K562 (cell line): ENCODE results near the gene FGF22. TPM values are rescaled to one million over a fixed set of nuclear protein-coding genes. Genes with fewer than 3 reads are reported as not detected.

Experiments used
- ATF6 ChIP-seq: sonication (generic); formaldehyde crosslinking; IDR thresholded peaks from 2 replicates; pipeline ENCODE4 v1.4.0; 2020; ENCODE audit warnings: mild to moderate bottlenecking, missing genetic modification reagents
- BMI1 ChIP-seq: fragments of 150-350 bp; IDR thresholded peaks from 2 replicates; pipeline ENCODE4 v1.6.1; 2014; ENCODE audit warnings: low read length
- CHD4 ChIP-seq: fragments of 200-600 bp; sonication (generic); IDR thresholded peaks from 3 replicates; pipeline ENCODE4 v1.6.1; 2012; ENCODE audit warnings: low read depth, mild to moderate bottlenecking, mixed read lengths, low read length, inconsistent platforms; ENCODE audit not compliant: insufficient read depth, insufficient replicate concordance, poor library complexity, severe bottlenecking
- CREB1 ChIP-seq, 2 experiments: sonication (generic) in 1 of 2; formaldehyde crosslinking in 1 of 2; IDR thresholded peaks; 2 replicates each; pipeline versions ENCODE4 v1.6.1 to v1.8.0; 2012 to 2022; ENCODE audit warnings: inconsistent platforms in 1 of 2, mild to moderate bottlenecking in 1 of 2, missing genetic modification reagents in 1 of 2, moderate library complexity in 1 of 2
- EP300 ChIP-seq: IDR thresholded peaks from 2 replicates; pipeline ENCODE4 v1.6.1; 2012; ENCODE audit warnings: low read length, improper control_type of control experiment
- ERF ChIP-seq: fragments of 450-650 bp; formaldehyde crosslinking; IDR thresholded peaks from 2 replicates; pipeline ENCODE4 v1.4.0; 2020; ENCODE audit warnings: mild to moderate bottlenecking, mixed read lengths
- FOXK1 ChIP-seq: sonication (generic); formaldehyde crosslinking; IDR thresholded peaks from 2 replicates; pipeline ENCODE4 v1.8.0; 2022; ENCODE audit warnings: missing genetic modification reagents, mild to moderate bottlenecking, borderline replicate concordance
- MCM2 ChIP-seq: fragments of 450-650 bp; IDR thresholded peaks from 2 replicates; pipeline ENCODE4 v1.6.1; 2017; ENCODE audit warnings: low read depth, mild to moderate bottlenecking
- NR3C1 ChIP-seq: sonication (generic); formaldehyde crosslinking; IDR thresholded peaks from 2 replicates; pipeline ENCODE4 v1.8.1; 2022; ENCODE audit warnings: missing genetic modification reagents
- SAP30 ChIP-seq: fragments of 200-600 bp; sonication (generic); IDR thresholded peaks from 2 replicates; pipeline ENCODE4 v1.6.1; 2012; ENCODE audit warnings: borderline replicate concordance, low read depth, mild to moderate bottlenecking, moderate library complexity, low read length, control low read depth, inconsistent platforms; ENCODE audit not compliant: insufficient read depth, poor library complexity, severe bottlenecking
- TCF15 ChIP-seq: fragments of 250-450 bp; sonication (Bioruptor Pico); IDR thresholded peaks from 2 replicates; pipeline ENCODE4 v1.8.0; 2022; ENCODE audit warnings: moderate library complexity, mild to moderate bottlenecking, inconsistent platforms
- TEAD1 ChIP-seq, 2 experiments: fragments of 450-650 bp in 1 of 2; sonication (generic) in 1 of 2; formaldehyde crosslinking; IDR thresholded peaks; 2 replicates each; pipeline versions ENCODE4 v1.4.0 to v1.8.0; 2020 to 2022; ENCODE audit warnings: mild to moderate bottlenecking in 2 of 2, missing genetic modification reagents in 1 of 2
- ZBTB9 ChIP-seq: fragments of 450-650 bp; formaldehyde crosslinking; IDR thresholded peaks from 2 replicates; pipeline ENCODE4 v1.4.0; 2020; ENCODE audit warnings: mild to moderate bottlenecking, moderate library complexity
- ZNF668 ChIP-seq: fragments of 250-450 bp; sonication (Bioruptor Pico); IDR thresholded peaks from 2 replicates; pipeline ENCODE4 v1.8.0; 2022; ENCODE audit warnings: mild to moderate bottlenecking, inconsistent platforms
- polyA plus RNA-seq, 8 experiments: library from polyadenylated mRNA; depleted of rRNA in 4 of 8; stranded (reverse) in 5 of 8; unstranded in 3 of 8; fragments of >200 nt; fragmentation: Nextera tagmentation in 2 of 8; fragmentation: Illumina TruSeq in 1 of 8; extraction: Ambion mirVana in 2 of 8; extraction: Trizol in 1 of 8; gene quantifications; 2 replicates each; pipeline versions ENCODE4 v1.2.1 to v1.2.3, GENCODE V29; 2011 to 2014; ENCODE audit warnings: inconsistent platforms in 1 of 8, missing spikeins in 1 of 8
- total RNA-seq, 7 experiments: library from RNA; depleted of rRNA in 6 of 7; stranded (reverse); fragments of >200 nt in 6 of 7; fragmentation: Illumina TruSeq in 2 of 7; extraction: Trizol in 2 of 7; gene quantifications; 2 replicates each; pipeline versions ENCODE4 v1.2.1 to v1.2.3, GENCODE V29; 2011 to 2021; ENCODE audit warnings: low replicate concordance in 1 of 7

FGF22 gene
- total and polyA plus RNA-seq, 9 of the 15 experiments (the other 6 are each of a cell fraction or from before 2014, with no cell fraction given), result 0.14 to 2.2 (median 0.86) TPM; not detected in 4

- TF ChIP-seq CHD4, result peak; percentile 33
- TF ChIP-seq FOXK1 (CRISPR knock-in tag), result 0 out of 2 replicates have a peak, but pooled peaks have one; percentile 49
- peak; percentile 83 for TF ChIP-seq EP300
- 0 out of 2 replicates have a peak, but pooled peaks have one; percentile 15 for TF ChIP-seq BMI1
- no peak for TF ChIP-seq MCM2
- TF ChIP-seq CREB1 (IDR thresholded peaks at IDR 0.05), result no peak
- TF ChIP-seq CREB1 (CRISPR knock-in tag; IDR thresholded peaks at IDR 0.05), result peak; percentile 51; the same call in 1 of the 2 replicates
- TF ChIP-seq TCF15 (CRISPR knock-in tag), result 0 out of 2 replicates have a peak, but pooled peaks have one; percentile 12
- no peak for TF ChIP-seq NR3C1 (CRISPR knock-in tag)
- no peak for TF ChIP-seq TEAD1 (CRISPR knock-in tag; IDR thresholded peaks at IDR 0.05)
- TF ChIP-seq SAP30, result no peak
- 0 out of 2 replicates have a peak, but pooled peaks have one; percentile 54 for TF ChIP-seq ZNF668
- no peak for TF ChIP-seq ERF (CRISPR knock-in tag)
- no peak for TF ChIP-seq ATF6
- TF ChIP-seq ZBTB9, result no peak
Measured at GRCh38 chr19:597406-598315, 42.0 kb upstream of the FGF22 start (continued).
